ENCODE data around the gene GRIK5.

- TF ChIP-seq SUZ12 (IDR thresholded peaks at IDR 0.05; ENCODE audit: extremely low read depth, insufficient read depth, insufficient read length) = no peak
- no peak for TF ChIP-seq ZNF274 (IDR thresholded peaks at IDR 0.05; ENCODE audit: low read depth, low read length)
- TF ChIP-seq YY1 (IDR thresholded peaks at IDR 0.05; ENCODE audit: insufficient read depth, insufficient read length) = no peak
Observed at GRCh38 chr19:42060117-42060516, 9.9 kb downstream of the GRIK5 start.

Data from NT2/D1 (cell line).